Activated T-helper 2 cell treated with anti-CD3 and anti-CD28 coated beads, Interferon-gamma antibody, Interleukin-2, Interleukin-4, amounts not matched to agents 10 μg/mL and 5 μg/mL and 100 μg/mL, durations not matched to agents 14 hours and 24 hours and 36 hours (primary cell): ENCODE results near the gene PRKACA. TPM values are rescaled to one million over a fixed set of nuclear protein-coding genes. Genes with fewer than 3 reads are reported as not detected.
A peak's percentile ranks its signal among the peaks of the same experiment; 100 is the strongest.
"Not testable (repeated sequence)": the region's sequence is repeated elsewhere in the genome, so short reads cannot be mapped to it uniquely, and the experiment has no call there.

ENCODE experiments used
- DNase-seq: peaks from one replicate; pipeline ENCODE4 v3.0.0; 2021; ENCODE audit warnings: low spot score
- H3K27ac Mint-ChIP-seq: one replicate; pipeline ENCODE4 v1.8.0; 2021; ENCODE audit warnings: mixed read lengths
- H3K27me3 Mint-ChIP-seq: one replicate; pipeline ENCODE4 v1.8.0; 2021; ENCODE audit warnings: low read depth, mixed read lengths
- H3K36me3 Mint-ChIP-seq: one replicate; pipeline ENCODE4 v1.8.0; 2021; ENCODE audit warnings: low read depth, mixed read lengths
- H3K4me1 Mint-ChIP-seq: one replicate; pipeline ENCODE4 v1.8.0; 2021; ENCODE audit warnings: low read depth, mixed read lengths
- H3K4me3 Mint-ChIP-seq: one replicate; pipeline ENCODE4 v1.8.0; 2021; ENCODE audit warnings: low read depth, mild to moderate bottlenecking, moderate library complexity, mixed read lengths
- H3K9me3 Mint-ChIP-seq: one replicate; pipeline ENCODE4 v1.8.0; 2021; ENCODE audit warnings: mixed read lengths
- intact Hi-C: fragments of 100-400 bp; cut with micrococcal nuclease; formaldehyde crosslinking; loops from one replicate; pipeline ENCODE4 v1.15.1; 2023
- total RNA-seq: library from RNA; stranded (reverse); gene quantifications from 2 replicates; pipeline ENCODE4 v1.2.3, GENCODE V29; 2022

Gene PRKACA
- total RNA-seq, 1 donor from 2014 or later = 76.8 TPM

DNA sequence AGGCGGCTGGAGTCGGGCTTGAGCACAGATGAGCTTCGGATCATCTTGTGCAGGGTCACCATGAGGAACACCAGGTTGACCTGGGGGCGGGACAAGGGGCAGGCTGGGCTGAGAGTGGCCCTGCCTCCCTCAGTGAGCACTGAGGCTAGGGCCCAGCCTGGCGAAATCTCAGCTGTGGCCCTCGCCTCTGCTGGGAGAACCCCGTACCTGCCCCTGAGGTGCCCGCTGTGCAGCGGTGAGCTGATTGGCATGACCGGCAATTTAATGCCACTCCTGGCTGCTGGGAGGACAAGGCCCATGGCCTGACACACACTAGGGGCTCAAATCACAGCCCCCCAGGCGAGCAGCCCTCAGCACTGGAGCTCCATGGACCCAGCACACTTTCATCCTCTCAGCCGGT, 38.6 kb upstream of the PRKACA start:
- H3K36me3 Mint-ChIP-seq = peaks cover 5% of the 10 kb centered on the region
- H3K27ac Mint-ChIP-seq = no peak overlapping the region
- DNase-seq = no peak
- H3K9me3 Mint-ChIP-seq = no peaks in the 10 kb centered on the region
- no peaks in the 10 kb centered on the region for H3K27me3 Mint-ChIP-seq
- intact Hi-C loops = no loop called here
- H3K4me3 Mint-ChIP-seq = no peak overlapping the region
- no peaks in the 10 kb centered on the region for H3K4me1 Mint-ChIP-seq

DNA sequence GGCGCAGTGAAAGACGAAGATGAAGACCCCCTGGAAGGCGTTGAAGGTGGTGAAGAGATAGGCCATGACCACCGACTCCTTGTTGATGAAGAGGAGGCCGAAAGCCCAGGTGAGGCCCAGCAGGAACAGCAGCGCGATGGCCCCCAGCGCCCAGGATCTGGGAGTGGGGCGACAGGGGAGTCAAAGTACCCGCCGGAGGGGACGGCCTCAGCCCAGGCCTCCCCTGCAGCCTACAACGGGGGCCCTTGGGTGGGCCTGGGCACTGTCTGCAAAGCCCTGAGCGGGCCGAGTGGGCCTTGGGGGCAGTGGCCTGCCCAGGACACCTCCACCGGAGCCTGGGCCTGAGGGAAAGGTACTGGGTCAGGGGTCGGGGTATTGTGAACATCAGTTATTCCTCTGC, 37.8 kb upstream of the PRKACA start:
- no peak overlapping the region for H3K4me3 Mint-ChIP-seq
- H3K27ac Mint-ChIP-seq = no peak overlapping the region
- no peaks in the 10 kb centered on the region for H3K9me3 Mint-ChIP-seq
- H3K36me3 Mint-ChIP-seq = peaks cover 5% of the 10 kb centered on the region
- H3K27me3 Mint-ChIP-seq = no peaks in the 10 kb centered on the region
- intact Hi-C loops = no loop called here
- no peak for DNase-seq
- H3K4me1 Mint-ChIP-seq = no peaks in the 10 kb centered on the region

DNA sequence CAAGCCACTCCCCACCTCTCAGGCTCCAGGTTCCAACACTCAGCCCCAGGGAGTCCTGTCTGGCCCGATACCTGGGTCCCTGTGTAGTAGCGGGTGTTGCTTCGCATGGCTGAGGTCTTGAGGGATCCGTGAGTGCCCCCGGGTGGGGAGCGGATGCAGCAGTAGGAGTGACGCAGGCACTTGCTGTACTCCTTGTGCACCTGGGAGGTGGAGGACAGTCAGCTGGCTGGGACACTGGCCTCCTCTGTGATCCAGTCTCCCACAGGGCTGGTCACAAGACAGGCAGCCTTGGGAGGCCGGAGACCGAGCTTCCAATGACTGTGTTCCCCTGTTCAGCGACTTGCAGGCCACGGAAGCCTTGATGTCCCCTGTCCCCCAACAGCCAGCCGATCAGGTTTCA, 35.2 kb upstream of the PRKACA start:
- Mint-ChIP-seq H3K27me3 (no peaks in the 10 kb centered on the region), H3K4me3 (no peak overlapping the region), H3K9me3 (no peaks in the 10 kb centered on the region), H3K27ac (no peak overlapping the region), H3K36me3 (peaks cover 3% of the 10 kb centered on the region), H3K4me1 (peaks cover 16% of the 10 kb centered on the region)
- intact Hi-C loops = no loop called here
- no peak for DNase-seq

DNA sequence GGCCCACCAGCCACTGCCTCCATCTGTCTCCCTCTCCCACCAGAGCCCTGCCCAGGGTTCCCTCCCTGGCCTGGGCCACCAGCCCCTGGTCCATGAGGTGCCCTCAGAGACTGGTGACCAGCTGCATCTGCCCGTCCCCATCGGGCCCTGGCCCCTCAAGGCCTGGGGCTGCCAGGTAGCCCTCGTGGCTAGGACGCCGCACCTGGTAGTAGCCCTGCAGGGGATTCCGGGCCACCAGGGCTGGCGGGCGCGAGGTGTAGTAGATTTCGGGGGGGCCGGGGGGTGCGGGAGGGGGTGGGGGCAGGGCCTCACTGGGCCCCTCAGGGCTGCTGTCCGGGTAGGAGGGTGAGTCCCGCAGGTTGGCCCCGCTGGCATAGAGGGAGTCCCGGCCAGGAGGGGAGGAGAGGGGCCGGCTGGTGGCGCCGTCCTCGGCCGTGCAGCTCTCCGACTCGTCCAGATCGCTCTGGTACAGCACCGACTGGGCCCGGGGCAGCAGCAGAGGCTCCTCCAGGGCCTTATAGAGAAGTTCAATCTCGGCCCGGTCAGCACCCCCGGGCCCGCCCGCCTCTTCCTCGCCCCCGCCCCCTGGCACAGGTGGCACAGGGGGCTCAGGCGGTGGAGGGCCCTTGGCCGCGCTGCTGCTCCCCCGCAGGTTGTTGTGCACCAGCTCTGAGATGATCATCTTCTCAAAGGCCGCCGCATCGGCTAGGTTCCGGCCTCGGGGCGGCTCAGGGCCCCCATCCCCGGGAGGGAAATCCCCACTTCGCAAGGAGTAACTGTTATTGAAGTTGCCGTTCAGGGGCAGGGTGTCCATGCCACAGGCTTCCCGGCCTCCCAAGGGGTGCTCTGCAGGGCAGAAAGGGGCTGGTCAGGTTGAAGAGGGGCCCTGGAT, 33.5 kb upstream of the PRKACA start:
- no peak for DNase-seq

DNA sequence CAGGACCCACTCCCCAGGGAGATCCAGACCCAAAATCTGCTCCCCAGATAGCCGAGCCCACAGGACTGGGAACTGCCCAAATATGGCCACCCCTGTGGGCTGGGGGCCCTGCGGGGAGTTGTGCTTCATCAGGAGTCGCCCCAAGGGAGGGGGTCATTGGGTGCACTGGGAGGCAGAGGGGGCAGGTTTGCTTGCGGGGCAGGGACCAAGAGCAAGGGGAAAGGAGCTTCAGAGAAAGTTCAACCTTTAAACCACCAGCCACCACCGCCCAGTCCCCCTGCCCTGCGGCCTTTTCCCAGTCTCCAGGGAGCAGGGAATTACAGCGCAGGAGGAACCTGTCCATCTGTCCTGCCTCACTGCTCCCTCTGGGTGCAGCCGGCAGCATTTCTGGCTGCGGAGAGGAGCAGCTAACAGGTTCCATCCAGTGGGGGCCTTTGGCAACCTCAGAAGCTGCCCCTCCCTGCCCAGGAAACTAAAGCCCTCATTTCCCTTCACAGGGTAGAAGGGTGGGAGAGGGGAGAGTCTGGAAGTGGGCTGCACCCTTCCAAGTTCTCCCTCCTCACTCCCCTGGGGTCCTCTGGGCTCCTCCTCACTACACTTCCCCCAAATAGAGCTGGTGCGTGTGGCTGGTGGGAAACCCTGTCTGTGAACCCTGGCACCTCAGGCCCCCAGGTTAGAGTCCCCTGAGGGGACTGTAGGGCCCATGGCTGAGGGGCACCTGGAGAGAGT, 32.6 kb upstream of the PRKACA start:
- no peaks in the 10 kb centered on the region for H3K27me3 Mint-ChIP-seq
- peak overlapping the region; percentile 87 for H3K27ac Mint-ChIP-seq
- H3K9me3 Mint-ChIP-seq = no peaks in the 10 kb centered on the region
- H3K4me1 Mint-ChIP-seq = peaks cover 28% of the 10 kb centered on the region
- intact Hi-C loops = no loop called here
- no peaks in the 10 kb centered on the region for H3K36me3 Mint-ChIP-seq
- H3K4me3 Mint-ChIP-seq = peak overlapping the region; percentile 75
- no peak for DNase-seq

More for the DNA sequence above, 33.5 kb upstream of the PRKACA start:
- H3K36me3 Mint-ChIP-seq = no peaks in the 10 kb centered on the region
- H3K4me3 Mint-ChIP-seq = no peak overlapping the region
- no peak overlapping the region for H3K27ac Mint-ChIP-seq
- H3K4me1 Mint-ChIP-seq = peaks cover 20% of the 10 kb centered on the region
- intact Hi-C loops = no loop called here
- H3K9me3 Mint-ChIP-seq = no peaks in the 10 kb centered on the region
- no peaks in the 10 kb centered on the region for H3K27me3 Mint-ChIP-seq

DNA sequence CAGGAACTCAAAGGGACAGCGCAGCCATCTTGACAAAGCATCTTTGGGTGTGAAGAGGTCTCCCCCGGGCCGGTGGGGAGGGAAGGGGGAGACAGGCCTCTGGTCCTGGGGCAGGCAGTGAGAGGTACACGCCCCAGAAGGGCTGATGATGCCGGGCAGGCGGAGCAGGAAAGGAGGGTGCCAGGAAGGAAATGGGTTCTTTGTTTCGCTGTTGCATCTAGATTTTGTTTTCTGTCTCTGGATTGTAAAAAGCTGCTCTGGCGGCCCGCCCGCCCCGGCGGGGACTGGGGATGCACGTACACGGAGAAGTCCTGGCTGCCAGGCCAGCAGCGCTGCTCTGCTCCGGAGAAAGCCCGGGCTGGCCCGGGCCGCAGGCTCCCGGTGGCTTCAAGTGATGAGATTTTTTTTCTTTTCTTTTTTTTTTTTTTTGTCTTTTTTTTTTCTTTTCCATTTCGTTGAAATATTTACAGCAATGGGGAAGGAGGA, 32.0 kb upstream of the PRKACA start:
- intact Hi-C loops = no loop called here
- H3K4me1 Mint-ChIP-seq = peaks cover 30% of the 10 kb centered on the region

DNA sequence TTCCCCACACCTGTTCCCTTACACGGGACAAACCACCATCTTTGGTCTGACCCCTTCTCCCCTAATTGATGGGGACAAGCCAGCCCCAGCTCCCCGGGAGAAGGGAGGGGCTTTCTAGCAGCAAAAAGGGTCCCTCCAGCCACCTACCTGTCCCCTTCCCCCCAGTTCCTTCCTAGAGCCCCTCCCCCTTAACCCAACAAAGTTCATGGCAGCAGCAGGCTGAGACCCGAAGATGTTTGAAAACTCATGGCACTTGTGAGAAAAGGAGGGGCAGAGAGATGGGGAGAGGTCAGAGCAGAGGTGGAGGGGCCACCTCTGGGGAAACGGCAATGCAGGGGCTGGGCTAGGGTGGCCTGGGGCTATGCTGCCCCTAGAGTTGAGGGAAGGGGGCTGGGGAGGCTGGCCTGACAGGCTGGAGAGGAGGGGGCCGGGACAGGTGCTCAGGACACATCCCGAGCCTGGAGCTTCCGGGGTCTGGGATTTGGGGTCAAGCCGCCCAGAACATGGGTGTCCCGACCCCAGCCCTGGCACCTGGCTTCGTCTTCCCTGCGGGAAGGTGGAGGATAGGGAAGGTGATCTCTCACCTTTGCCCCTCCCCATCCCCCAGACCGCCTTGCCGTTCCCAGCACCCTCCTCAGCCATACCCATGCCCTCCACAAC, 31.3 kb upstream of the PRKACA start:
- Mint-ChIP-seq H3K4me1 (peaks cover 30% of the 10 kb centered on the region), H3K36me3 (no peaks in the 10 kb centered on the region), H3K4me3 (peak overlapping the region; percentile 75), H3K27ac (peak overlapping the region; percentile 87), H3K27me3 (no peaks in the 10 kb centered on the region), H3K9me3 (no peaks in the 10 kb centered on the region)
- intact Hi-C loops = no loop called here
- DNase-seq = no peak

More for the DNA sequence above, 32.0 kb upstream of the PRKACA start:
- H3K36me3 Mint-ChIP-seq = no peaks in the 10 kb centered on the region
- no peaks in the 10 kb centered on the region for H3K27me3 Mint-ChIP-seq
- H3K4me3 Mint-ChIP-seq = peak overlapping the region; percentile 75
- H3K27ac Mint-ChIP-seq = peak overlapping the region; percentile 87
- H3K9me3 Mint-ChIP-seq = no peaks in the 10 kb centered on the region
- peak; percentile 56 for DNase-seq

DNA sequence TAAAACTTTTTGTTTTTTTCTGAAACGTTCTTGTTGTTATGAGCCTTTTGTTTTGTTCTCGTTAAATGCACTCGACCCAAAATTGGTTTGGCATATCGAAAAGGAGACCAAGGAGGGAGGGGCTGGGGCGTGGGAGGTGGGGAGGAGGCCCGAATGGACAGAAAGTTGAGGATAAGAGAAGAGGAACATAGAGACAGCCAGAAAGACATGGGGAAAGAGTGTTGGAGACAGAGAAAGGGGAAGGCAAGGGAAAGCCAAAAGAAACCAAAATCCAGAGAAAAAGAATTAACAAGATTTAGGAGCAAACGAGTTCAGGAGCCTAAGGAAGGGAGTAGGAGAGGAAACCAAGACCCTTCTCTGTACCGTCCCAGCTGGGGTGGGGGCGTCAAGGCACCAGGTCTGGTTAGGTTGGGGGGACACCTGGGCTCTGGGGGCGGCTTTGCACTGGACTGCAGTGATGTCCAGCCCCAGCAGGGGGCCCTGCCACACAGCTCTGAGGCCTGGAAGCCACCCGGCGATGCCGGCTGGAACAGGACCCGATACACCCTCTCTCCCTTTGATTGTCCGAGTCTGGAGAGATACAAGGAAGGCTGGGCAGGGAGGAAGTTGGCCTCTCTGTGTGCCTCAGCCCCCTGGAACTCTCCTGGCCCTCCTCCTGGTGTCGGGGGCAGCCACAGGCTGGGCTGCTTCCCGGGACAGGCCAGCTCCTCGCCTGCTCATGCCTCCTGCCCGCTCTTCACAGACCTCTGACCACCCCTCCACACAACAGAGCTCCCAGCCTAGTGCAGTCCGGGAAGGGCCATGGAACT, 30.4 kb upstream of the PRKACA start:
- Mint-ChIP-seq H3K4me3 (no peak overlapping the region), H3K27ac (peak overlapping the region; percentile 87), H3K27me3 (no peaks in the 10 kb centered on the region), H3K9me3 (no peaks in the 10 kb centered on the region), H3K4me1 (peaks cover 30% of the 10 kb centered on the region), H3K36me3 (no peaks in the 10 kb centered on the region)
- intact Hi-C loops = no loop called here
- peak; percentile 35 for DNase-seq

DNA sequence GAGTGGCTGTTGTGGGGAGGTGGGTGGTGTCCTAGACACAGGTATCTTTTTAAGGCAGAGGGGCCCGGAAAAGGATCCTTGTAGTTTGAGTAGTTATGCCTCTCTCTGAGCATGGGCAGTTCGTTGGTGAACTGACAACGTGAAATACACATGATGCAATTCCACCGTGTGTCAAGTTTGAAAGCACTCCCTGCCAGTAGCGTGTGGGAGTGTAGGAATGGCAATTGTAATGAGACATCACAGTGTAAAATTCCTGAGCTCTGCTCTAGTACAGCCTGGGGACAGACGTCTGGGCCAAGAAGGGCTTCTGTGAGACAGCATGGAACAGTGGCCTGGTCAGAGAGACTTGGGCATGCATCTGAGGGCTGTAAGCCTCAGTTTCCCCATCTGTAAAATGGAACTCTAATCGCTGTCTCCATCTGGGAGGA, 29.2 kb upstream of the PRKACA start:
- Mint-ChIP-seq H3K27ac (no peak overlapping the region), H3K4me1 (peaks cover 36% of the 10 kb centered on the region), H3K27me3 (no peaks in the 10 kb centered on the region), H3K36me3 (no peaks in the 10 kb centered on the region), H3K9me3 (no peaks in the 10 kb centered on the region), H3K4me3 (no peak overlapping the region)
- intact Hi-C loops = no loop called here
- no peak for DNase-seq

DNA sequence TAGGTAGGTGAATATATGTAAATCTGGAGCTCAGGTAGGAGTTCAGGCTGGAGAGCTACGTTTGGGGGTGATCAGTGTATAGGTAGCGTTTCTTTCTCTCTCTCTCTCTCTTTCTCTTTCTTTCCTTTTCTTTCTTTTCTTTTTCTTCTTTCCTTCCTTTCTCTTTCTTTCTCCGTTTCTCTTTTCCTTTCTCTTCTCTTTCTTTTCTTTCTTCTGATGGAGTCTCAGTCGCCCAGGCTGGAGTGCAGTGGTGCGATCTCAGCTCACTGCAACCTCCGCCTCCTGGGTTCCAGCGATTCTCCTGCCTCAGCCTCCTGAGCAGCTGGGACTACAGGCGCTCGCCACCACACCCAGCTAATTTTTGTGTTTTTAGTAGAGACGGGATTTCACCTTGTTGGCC, 28.6 kb upstream of the PRKACA start:
- H3K9me3 Mint-ChIP-seq, H3K27ac Mint-ChIP-seq, H3K4me3 Mint-ChIP-seq, DNase-seq, H3K27me3 Mint-ChIP-seq, H3K36me3 Mint-ChIP-seq, intact Hi-C loops: not testable (repeated sequence)
- peaks cover 40% of the 10 kb centered on the region for H3K4me1 Mint-ChIP-seq

DNA sequence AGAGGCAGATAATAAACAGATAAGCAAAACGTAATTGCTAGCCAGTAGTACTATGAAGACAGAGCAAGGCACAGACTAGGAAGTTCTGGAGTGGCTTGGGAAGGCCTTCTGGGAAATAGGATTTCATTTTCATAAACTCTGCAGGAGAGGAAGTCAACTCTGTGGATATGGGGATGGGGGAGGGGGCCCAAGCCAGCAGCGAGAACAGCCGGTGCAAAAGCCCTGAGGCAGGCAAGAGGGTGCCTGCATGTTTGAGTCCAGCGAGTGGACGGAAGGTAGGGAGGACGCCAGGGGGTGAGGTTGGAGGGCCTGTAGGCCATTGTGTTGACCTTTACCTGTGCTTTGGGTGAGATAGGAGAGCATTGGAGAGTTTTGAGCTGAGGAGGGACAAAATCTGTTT, 27.8 kb upstream of the PRKACA start:
- peaks cover 43% of the 10 kb centered on the region for H3K4me1 Mint-ChIP-seq

More for the DNA sequence above, 27.8 kb upstream of the PRKACA start:
- no peak for DNase-seq
- H3K27me3 Mint-ChIP-seq = no peaks in the 10 kb centered on the region
- intact Hi-C loops = no loop called here
- H3K27ac Mint-ChIP-seq = no peak overlapping the region
- no peak overlapping the region for H3K4me3 Mint-ChIP-seq
- no peaks in the 10 kb centered on the region for H3K9me3 Mint-ChIP-seq
- H3K36me3 Mint-ChIP-seq = peaks cover 4% of the 10 kb centered on the region
